ENCODE measurements around the gene TFDP2.
"Not testable (repeated sequence)": the region's sequence is repeated elsewhere in the genome, so short reads cannot be mapped to it uniquely, and the experiment has no call there.

Gene TFDP2

GRCh38 chr3:141913150-141913811, 236.1 kb downstream of the TFDP2 start:
- H2AFZ ChIP-seq (ENCODE audit: low read depth, low read length), result no peak overlapping the region
- H3K27ac ChIP-seq (ENCODE audit: low read length), result no peak overlapping the region
- H3K27me3 ChIP-seq (ENCODE audit: low read depth, low read length), result no peaks in the 10 kb centered on the region
- no peak overlapping the region for H3K4me2 ChIP-seq (ENCODE audit: low read length)
- H3K4me3 ChIP-seq (ENCODE audit: low read length), result no peak overlapping the region
- peaks cover 12% of the 10 kb centered on the region for H3K79me2 ChIP-seq (ENCODE audit: low read length)
- peaks cover 45% of the 10 kb centered on the region for H3K36me3 ChIP-seq (replicated peaks; ENCODE audit: low read depth, low read length)
- no peak for TF ChIP-seq EZH2phosphoT487 (IDR thresholded peaks at IDR 0.05; ENCODE audit: low read depth)
- peak; percentile 75 for TF ChIP-seq CTCF (IDR thresholded peaks at IDR 0.05; ENCODE audit: low read depth, low read length)
- no peaks in the 10 kb centered on the region for H4K20me1 ChIP-seq (ENCODE audit: insufficient read depth, low read length)
- H3K9ac ChIP-seq (ENCODE audit: low read length), result no peak overlapping the region
- no peaks in the 10 kb centered on the region for H3K9me3 ChIP-seq (ENCODE audit: insufficient read depth, low read length)
- H3K4me1 ChIP-seq (ENCODE audit: low read length), result no peaks in the 10 kb centered on the region

GRCh38 chr3:141909986-141910385, 239.4 kb downstream of the TFDP2 start:
- H3K9ac ChIP-seq (ENCODE audit: low read length); H3K27me3 ChIP-seq (ENCODE audit: low read depth, low read length); H4K20me1 ChIP-seq (ENCODE audit: insufficient read depth, low read length); H2AFZ ChIP-seq (ENCODE audit: low read depth, low read length); H3K4me1 ChIP-seq (ENCODE audit: low read length); H3K9me3 ChIP-seq (ENCODE audit: insufficient read depth, low read length); H3K27ac ChIP-seq (ENCODE audit: low read length); H3K4me3 ChIP-seq (ENCODE audit: low read length); H3K4me2 ChIP-seq (ENCODE audit: low read length): not testable (repeated sequence)
- Histone ChIP-seq H3K79me2 (ENCODE audit: low read length) (peaks cover 18% of the 10 kb centered on the region), H3K36me3 (replicated peaks; ENCODE audit: low read depth, low read length) (peaks cover 43% of the 10 kb centered on the region)

- no peaks in the 10 kb centered on the region for H4K20me1 ChIP-seq (ENCODE audit: insufficient read depth, low read length)
- TF ChIP-seq CTCF (IDR thresholded peaks at IDR 0.05; ENCODE audit: low read depth, low read length) (no peak), EZH2phosphoT487 (IDR thresholded peaks at IDR 0.05; ENCODE audit: low read depth) (no peak)
- peaks cover 20% of the 10 kb centered on the region for H3K79me2 ChIP-seq (ENCODE audit: low read length)
Observed at GRCh38 chr3:141909408-141909807, 239.9 kb downstream of the TFDP2 start.

GRCh38 chr3:141905129-141905528, 244.2 kb downstream of the TFDP2 start:
- H3K9ac ChIP-seq (ENCODE audit: low read length), result no peak overlapping the region
- peaks cover 15% of the 10 kb centered on the region for H3K4me1 ChIP-seq (ENCODE audit: low read length)
- TF ChIP-seq CTCF (IDR thresholded peaks at IDR 0.05; ENCODE audit: low read depth, low read length) (no peak), EZH2phosphoT487 (IDR thresholded peaks at IDR 0.05; ENCODE audit: low read depth) (no peak)
- no peaks in the 10 kb centered on the region for H3K27me3 ChIP-seq (ENCODE audit: low read depth, low read length)
- H3K9me3 ChIP-seq (ENCODE audit: insufficient read depth, low read length), result peaks cover 1% of the 10 kb centered on the region; the same call in 1 of the 2 replicates
- peaks cover 52% of the 10 kb centered on the region for H3K79me2 ChIP-seq (ENCODE audit: low read length)
- no peak overlapping the region for H3K4me3 ChIP-seq (ENCODE audit: low read length)
- H3K27ac ChIP-seq (ENCODE audit: low read length), result no peak overlapping the region
- H2AFZ ChIP-seq (ENCODE audit: low read depth, low read length), result no peak overlapping the region
- peaks cover 39% of the 10 kb centered on the region for H3K36me3 ChIP-seq (replicated peaks; ENCODE audit: low read depth, low read length)
- H4K20me1 ChIP-seq (ENCODE audit: insufficient read depth, low read length), result peaks cover 6% of the 10 kb centered on the region; the same call in 1 of the 2 replicates
- H3K4me2 ChIP-seq (ENCODE audit: low read length), result no peak overlapping the region

More at GRCh38 chr3:141909408-141909807, 239.9 kb downstream of the TFDP2 start:
- H2AFZ ChIP-seq (ENCODE audit: low read depth, low read length), result no peak overlapping the region
- H3K27ac ChIP-seq (ENCODE audit: low read length), result no peak overlapping the region
- no peak overlapping the region for H3K4me2 ChIP-seq (ENCODE audit: low read length)
- H3K9me3 ChIP-seq (ENCODE audit: insufficient read depth, low read length), result no peaks in the 10 kb centered on the region
- no peak overlapping the region for H3K4me3 ChIP-seq (ENCODE audit: low read length)
- no peaks in the 10 kb centered on the region for H3K27me3 ChIP-seq (ENCODE audit: low read depth, low read length)
- no peak overlapping the region for H3K9ac ChIP-seq (ENCODE audit: low read length)
- no peaks in the 10 kb centered on the region for H3K4me1 ChIP-seq (ENCODE audit: low read length)
- H3K36me3 ChIP-seq (replicated peaks; ENCODE audit: low read depth, low read length), result peaks cover 44% of the 10 kb centered on the region

All from OCI-LY3 (cell line).